ENCODE results near the gene MAP2K4.
"Not testable (repeated sequence)": the region's sequence is repeated elsewhere in the genome, so short reads cannot be mapped to it uniquely, and the experiment has no call there.

Gene MAP2K4

DNA sequence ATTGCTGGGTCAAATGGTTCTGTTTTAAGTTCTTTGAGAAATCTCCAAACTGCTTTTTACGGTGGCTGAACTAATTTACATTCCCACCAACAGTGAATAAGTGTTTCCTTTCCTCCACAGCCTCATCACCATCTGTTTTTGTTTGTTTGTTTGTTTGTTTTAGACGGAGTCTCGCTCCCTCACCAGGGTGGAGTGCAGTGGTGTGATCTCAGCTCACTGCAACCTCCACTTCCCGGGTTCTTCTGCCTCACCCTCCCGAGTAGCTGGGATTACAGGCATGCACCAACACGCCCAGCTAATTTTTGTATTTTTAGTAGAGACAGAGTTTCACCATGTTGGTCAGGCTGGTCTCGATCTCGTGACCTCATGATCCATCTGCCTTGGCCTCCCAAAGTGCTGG lies 141.5 kb downstream of the MAP2K4 start:
- not testable (repeated sequence) for DNase-seq

DNA sequence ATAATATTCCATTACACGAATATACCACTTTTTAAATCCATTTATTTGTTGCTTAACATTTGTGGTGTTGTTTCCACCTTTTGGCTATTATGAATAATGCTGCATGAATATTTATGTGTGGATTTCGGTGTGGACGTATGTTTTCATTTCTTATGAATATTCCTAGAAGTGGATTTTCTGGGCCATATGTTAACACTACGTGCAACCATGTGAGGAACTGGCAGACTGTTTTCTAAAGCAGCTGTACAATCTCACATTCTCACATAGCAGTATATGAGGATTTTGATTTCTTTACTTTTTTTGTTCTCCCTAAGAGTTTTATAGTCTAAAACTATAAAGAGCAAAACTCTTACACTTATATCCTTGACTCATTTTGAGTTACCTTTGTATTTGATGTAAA lies 143.4 kb downstream of the MAP2K4 start:
- DNase-seq, result no peak

DNA sequence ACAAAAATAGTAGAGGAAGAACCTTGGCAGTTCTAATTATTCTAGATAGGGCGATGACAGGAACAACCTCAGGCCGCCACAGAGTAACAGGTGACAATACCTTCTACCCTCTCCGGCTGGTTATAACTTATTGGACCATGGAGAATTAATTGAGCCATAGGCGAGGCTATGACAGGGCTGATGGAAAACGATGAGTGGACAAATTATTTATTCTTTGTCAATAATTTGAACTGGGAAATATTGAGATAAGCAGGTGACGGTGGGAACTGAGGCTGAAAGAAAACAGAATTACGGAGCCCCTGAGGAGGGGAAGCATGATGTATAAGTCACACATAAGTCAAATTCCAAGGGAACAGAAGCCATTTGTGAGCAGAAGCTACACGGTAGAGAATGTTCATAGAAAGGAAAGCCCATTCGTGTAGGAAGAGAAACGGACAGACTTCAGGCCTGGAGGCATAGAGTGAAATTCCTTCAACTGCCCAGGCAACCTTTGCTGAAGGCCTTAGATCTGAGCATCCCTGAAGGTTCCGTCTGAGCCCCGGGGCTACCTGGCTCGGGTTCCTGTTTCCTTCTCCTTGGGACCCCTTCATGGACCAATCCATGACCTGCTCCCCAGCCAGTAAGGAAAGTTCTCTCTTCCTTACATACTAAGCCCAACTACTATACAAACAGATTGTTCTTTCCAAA lies 158.1 kb downstream of the MAP2K4 start:
- DNase-seq, result no peak

DNA sequence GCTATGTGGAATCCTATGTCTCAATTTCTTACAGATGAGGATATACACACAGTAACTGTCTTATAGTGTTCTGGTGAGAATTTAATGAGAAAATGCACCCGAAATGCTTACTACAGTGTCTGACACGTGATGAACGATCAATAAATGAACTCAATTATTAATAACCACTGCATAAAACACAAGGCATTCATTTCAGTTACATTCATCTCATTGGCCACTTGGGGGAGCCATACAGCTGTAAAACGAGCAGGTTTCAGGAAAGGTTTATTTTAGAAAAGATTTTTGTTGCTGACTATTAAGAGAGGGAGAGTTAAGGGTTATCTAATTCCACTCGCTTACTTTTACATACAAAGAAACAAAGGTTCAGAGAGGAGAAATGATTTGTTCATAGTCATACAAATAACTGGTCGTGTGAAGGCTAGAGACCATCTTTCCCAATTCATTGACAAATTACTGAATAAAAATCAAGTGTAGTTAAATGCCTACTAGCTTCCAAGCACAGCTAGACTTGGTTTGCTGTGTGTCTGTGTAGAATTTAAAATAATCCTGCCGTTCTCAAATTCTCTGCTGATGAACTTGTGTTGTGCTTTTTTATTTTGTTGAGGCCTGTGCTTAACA lies 160.1 kb downstream of the MAP2K4 start:
- peak; percentile 17 for DNase-seq

DNA sequence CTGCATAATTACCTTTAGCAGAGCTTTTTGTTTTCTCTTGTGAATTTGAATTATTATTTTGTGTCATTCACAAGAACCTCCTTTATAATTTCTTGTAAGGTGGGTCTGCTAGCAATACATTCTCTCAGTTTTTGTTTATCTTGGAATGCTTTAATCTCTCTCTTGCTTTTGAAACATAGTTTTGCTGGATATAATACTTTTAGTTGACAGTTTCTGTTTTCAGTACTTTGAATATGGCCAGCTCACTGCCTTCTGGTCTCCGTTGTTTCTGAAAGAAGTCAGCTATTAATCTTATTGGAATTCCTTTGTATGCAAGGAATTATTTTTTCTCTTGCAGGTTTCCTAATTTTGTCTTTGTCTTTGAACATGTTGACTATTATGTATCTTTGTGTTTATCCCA lies 167.0 kb downstream of the MAP2K4 start:
- DNase-seq, result no peak

DNA sequence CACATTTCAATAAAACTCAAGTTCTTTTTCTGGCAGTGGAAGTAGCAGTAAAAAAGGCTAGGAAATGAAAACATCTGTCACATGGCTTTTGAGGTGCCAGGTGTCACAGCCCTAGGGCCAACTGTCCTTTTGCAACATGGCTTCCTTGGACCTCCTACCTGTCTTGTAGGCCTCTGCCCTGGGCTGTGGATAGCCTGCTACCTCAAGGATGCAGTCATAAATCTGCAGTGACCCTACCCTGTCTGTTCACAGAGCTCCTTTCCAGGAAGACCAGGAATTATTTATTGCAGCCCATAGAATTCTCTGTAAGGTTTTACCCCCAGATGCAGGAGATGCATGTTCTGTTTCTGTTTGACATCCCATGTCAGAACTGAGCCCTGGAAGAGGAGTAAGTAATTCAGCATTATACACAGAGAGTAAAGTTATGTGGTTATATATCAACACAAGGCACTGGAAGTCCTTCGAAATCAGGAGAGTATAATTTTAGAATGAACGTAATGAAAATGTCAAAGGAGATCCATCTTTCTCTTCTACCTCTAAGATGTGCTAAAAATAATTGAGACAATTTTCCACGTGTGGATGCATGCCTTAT lies 172.6 kb downstream of the MAP2K4 start:
- no peak for DNase-seq
